HepG2 (cell line): ENCODE data around the gene ERLIN1. TPM values are rescaled to one million over a fixed set of nuclear protein-coding genes. Genes with fewer than 3 reads are reported as not detected.

Experiments used
- BHLHE40 ChIP-seq: IDR thresholded peaks from 2 replicates; pipeline ENCODE4 v1.6.1; 2011; ENCODE audit warnings: low read length, improper control_type of control experiment
- BORCS8-MEF2B ChIP-seq: sonication (generic); formaldehyde crosslinking; IDR thresholded peaks from 2 replicates; pipeline ENCODE4 v1.8.0; 2022; ENCODE audit warnings: mild to moderate bottlenecking, missing genetic modification reagents
- CREB1 ChIP-seq, 2 experiments: fragments of 450-650 bp in 1 of 2; IDR thresholded peaks; 2 replicates each; pipeline ENCODE4 v1.6.1; 2016 to 2017; ENCODE audit warnings: control low read depth in 1 of 2, mild to moderate bottlenecking in 1 of 2, missing compliant biosample characterization in 1 of 2, missing genetic modification characterization in 1 of 2
- HNF4G ChIP-seq, 2 experiments: sonication (generic) in 1 of 2; formaldehyde crosslinking in 1 of 2; IDR thresholded peaks; 2 replicates each; pipeline versions ENCODE4 v1.4.0 to v1.6.1; 2011 to 2020; ENCODE audit warnings: borderline replicate concordance in 2 of 2, low read depth in 2 of 2, mild to moderate bottlenecking in 2 of 2, low read length in 1 of 2, missing genetic modification reagents in 1 of 2, moderate library complexity in 1 of 2
- MIER2 ChIP-seq: IDR thresholded peaks from 2 replicates; pipeline ENCODE4 v1.6.1; 2016; ENCODE audit warnings: missing biosample characterization, missing genetic modification reagents
- REPIN1 ChIP-seq: sonication (generic); formaldehyde crosslinking; IDR thresholded peaks from 2 replicates; pipeline ENCODE4 v1.8.0; 2022; ENCODE audit warnings: missing genetic modification reagents, low read depth, mild to moderate bottlenecking, borderline replicate concordance
- RXRB ChIP-seq: IDR thresholded peaks from 2 replicates; pipeline ENCODE4 v1.6.1; 2016; ENCODE audit warnings: borderline replicate concordance, missing genetic modification reagents, missing compliant biosample characterization
- SMAD1 ChIP-seq: sonication (generic); formaldehyde crosslinking; IDR thresholded peaks from 2 replicates; pipeline ENCODE4 v1.4.0; 2020; ENCODE audit warnings: missing genetic modification reagents, low read depth, mild to moderate bottlenecking, borderline replicate concordance
- SMAD3 ChIP-seq: sonication (generic); formaldehyde crosslinking; IDR thresholded peaks from 2 replicates; pipeline ENCODE4 v1.4.0; 2020; ENCODE audit warnings: missing genetic modification reagents
- TAF15 ChIP-seq: fragments of 200-400 bp; formaldehyde crosslinking; IDR thresholded peaks from one replicate; pipeline ENCODE4 v1.6.1; 2018; ENCODE audit warnings: mild to moderate bottlenecking, low read depth, low read length; ENCODE audit not compliant: poor library complexity, severe bottlenecking
- ZFX ChIP-seq: sonication (generic); formaldehyde crosslinking; IDR thresholded peaks from 2 replicates; pipeline ENCODE4 v1.4.0; 2020; ENCODE audit warnings: mild to moderate bottlenecking, low read depth, missing genetic modification reagents, moderate library complexity
- ZNF160 ChIP-seq: sonication (generic); formaldehyde crosslinking; IDR thresholded peaks from 2 replicates; pipeline ENCODE4 v1.8.0; 2022; ENCODE audit warnings: mild to moderate bottlenecking, inconsistent platforms, missing genetic modification reagents
- polyA plus RNA-seq, 8 experiments: library from polyadenylated mRNA; depleted of rRNA in 3 of 8; stranded (reverse) in 7 of 8; unstranded in 1 of 8; fragments of >200 nt; fragmentation: Illumina TruSeq in 4 of 8; extraction: Trizol in 4 of 8; gene quantifications; 2 replicates each; pipeline versions ENCODE4 v1.2.1 to v1.2.3, GENCODE V29; 2011 to 2016; ENCODE audit warnings: low read depth in 4 of 8, missing spikeins in 1 of 8, mixed read lengths in 1 of 8; ENCODE audit not compliant: insufficient read depth in 1 of 8
- total RNA-seq, 5 experiments: library from RNA; depleted of rRNA; stranded (reverse); fragments of >200 nt; fragmentation: Illumina TruSeq; extraction: Trizol; gene quantifications; 2 replicates each; pipeline ENCODE4 v1.2.3, GENCODE V29; 2016; ENCODE audit warnings: low read depth in 1 of 5
- TF ChIP-seq, protein P1 (sequence below): sonication (generic); formaldehyde crosslinking; IDR thresholded peaks from 2 replicates; pipeline ENCODE4 v1.8.1; 2023; ENCODE audit warnings: mild to moderate bottlenecking, inconsistent platforms, moderate library complexity, missing genetic modification reagents, borderline replicate concordance
- TF ChIP-seq, protein P2 (sequence below): sonication (generic); formaldehyde crosslinking; conservative IDR thresholded peaks from 2 replicates; pipeline ENCODE4 v1.5.0; 2020; ENCODE audit warnings: missing genetic modification reagents
- TF ChIP-seq, protein P3 (sequence below): sonication (generic); formaldehyde crosslinking; IDR thresholded peaks from 2 replicates; pipeline ENCODE4 v1.8.1; 2023; ENCODE audit warnings: mild to moderate bottlenecking, missing genetic modification reagents
- TF ChIP-seq, protein P4 (sequence below): sonication (generic); formaldehyde crosslinking; IDR thresholded peaks from 2 replicates; pipeline ENCODE4 v1.5.1; 2020; ENCODE audit warnings: missing genetic modification reagents, mild to moderate bottlenecking, borderline replicate concordance

Gene ERLIN1
- total and polyA plus RNA-seq, 2 of the 13 experiments (the other 11 are each of a cell fraction or from before 2014, with no cell fraction given) = 56.8 to 69.3 TPM

DNA sequence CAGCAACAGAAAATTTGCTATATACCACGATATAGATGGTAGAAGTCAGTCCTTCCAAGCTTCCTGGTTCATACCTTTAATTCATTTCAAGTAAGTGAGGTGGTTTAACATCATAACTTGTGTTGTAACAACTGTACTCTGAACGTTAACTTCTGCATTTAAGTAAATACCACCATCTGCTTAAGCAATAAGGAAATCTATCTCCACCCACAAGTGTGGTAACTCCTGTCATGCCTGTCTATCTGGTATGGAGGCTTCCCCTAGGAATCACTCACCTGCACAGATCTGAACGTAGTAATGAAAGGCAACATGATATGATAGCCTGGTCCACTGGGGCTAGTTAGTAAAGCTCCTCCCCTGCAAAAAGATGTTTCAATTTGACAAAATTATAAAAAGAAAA is 2.3 kb downstream of the ERLIN1 start (continued):
- TF ChIP-seq, protein P1, sequence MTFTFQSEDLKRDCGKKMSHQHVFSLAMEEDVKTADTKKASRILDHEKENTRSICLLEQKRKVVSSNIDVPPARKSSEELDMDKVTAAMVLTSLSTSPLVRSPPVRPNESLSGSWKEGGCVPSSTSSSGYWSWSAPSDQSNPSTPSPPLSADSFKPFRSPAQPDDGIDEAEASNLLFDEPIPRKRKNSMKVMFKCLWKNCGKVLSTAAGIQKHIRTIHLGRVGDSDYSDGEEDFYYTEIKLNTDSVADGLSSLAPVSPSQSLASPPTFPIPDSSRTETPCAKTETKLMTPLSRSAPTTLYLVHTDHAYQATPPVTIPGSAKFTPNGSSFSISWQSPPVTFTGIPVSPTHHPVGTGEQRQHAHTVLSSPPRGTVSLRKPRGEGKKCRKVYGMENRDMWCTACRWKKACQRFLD (CRISPR knock-in tag) = no peak
- no peak for TF ChIP-seq BORCS8-MEF2B
- TF ChIP-seq BHLHE40 = 0 out of 2 replicates have a peak, but pooled peaks have one; percentile 4
- TF ChIP-seq ZFX (CRISPR knock-in tag) = no peak
- TF ChIP-seq, protein P2, sequence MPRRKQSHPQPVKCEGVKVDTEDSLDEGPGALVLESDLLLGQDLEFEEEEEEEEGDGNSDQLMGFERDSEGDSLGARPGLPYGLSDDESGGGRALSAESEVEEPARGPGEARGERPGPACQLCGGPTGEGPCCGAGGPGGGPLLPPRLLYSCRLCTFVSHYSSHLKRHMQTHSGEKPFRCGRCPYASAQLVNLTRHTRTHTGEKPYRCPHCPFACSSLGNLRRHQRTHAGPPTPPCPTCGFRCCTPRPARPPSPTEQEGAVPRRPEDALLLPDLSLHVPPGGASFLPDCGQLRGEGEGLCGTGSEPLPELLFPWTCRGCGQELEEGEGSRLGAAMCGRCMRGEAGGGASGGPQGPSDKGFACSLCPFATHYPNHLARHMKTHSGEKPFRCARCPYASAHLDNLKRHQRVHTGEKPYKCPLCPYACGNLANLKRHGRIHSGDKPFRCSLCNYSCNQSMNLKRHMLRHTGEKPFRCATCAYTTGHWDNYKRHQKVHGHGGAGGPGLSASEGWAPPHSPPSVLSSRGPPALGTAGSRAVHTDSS (CRISPR knock-in tag) = no peak
- TF ChIP-seq HNF4G (IDR thresholded peaks at IDR 0.05; ENCODE audit: borderline replicate concordance, low read depth, low read length) = peak; percentile 40; the same call in 1 of the 2 replicates
- no peak for TF ChIP-seq HNF4G (CRISPR knock-in tag; IDR thresholded peaks at IDR 0.05; ENCODE audit: borderline replicate concordance, low read depth)
- TF ChIP-seq RXRB (CRISPR knock-in tag) = peak; percentile 27; the same call in 1 of the 2 replicates
- 0 out of 2 replicates have a peak, but pooled peaks have one; percentile 61 for TF ChIP-seq SMAD3 (CRISPR knock-in tag)
- TF ChIP-seq, protein P3, sequence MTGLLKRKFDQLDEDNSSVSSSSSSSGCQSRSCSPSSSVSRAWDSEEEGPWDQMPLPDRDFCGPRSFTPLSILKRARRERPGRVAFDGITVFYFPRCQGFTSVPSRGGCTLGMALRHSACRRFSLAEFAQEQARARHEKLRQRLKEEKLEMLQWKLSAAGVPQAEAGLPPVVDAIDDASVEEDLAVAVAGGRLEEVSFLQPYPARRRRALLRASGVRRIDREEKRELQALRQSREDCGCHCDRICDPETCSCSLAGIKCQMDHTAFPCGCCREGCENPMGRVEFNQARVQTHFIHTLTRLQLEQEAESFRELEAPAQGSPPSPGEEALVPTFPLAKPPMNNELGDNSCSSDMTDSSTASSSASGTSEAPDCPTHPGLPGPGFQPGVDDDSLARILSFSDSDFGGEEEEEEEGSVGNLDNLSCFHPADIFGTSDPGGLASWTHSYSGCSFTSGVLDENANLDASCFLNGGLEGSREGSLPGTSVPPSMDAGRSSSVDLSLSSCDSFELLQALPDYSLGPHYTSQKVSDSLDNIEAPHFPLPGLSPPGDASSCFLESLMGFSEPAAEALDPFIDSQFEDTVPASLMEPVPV (CRISPR knock-in tag) = no peak
- no peak for TF ChIP-seq MIER2 (CRISPR knock-in tag)
- no peak for TF ChIP-seq TAF15
- TF ChIP-seq CREB1 (IDR thresholded peaks at IDR 0.05) = no peak
- peak; percentile 40; the same call in 1 of the 2 replicates for TF ChIP-seq CREB1 (CRISPR knock-in tag; IDR thresholded peaks at IDR 0.05)
- 0 out of 2 replicates have a peak, but pooled peaks have one; percentile 47 for TF ChIP-seq REPIN1
- TF ChIP-seq, protein P4, sequence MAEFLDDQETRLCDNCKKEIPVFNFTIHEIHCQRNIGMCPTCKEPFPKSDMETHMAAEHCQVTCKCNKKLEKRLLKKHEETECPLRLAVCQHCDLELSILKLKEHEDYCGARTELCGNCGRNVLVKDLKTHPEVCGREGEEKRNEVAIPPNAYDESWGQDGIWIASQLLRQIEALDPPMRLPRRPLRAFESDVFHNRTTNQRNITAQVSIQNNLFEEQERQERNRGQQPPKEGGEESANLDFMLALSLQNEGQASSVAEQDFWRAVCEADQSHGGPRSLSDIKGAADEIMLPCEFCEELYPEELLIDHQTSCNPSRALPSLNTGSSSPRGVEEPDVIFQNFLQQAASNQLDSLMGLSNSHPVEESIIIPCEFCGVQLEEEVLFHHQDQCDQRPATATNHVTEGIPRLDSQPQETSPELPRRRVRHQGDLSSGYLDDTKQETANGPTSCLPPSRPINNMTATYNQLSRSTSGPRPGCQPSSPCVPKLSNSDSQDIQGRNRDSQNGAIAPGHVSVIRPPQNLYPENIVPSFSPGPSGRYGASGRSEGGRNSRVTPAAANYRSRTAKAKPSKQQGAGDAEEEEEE (CRISPR knock-in tag) = no peak
- TF ChIP-seq SMAD1 (CRISPR knock-in tag) = no peak
- TF ChIP-seq ZNF160 = no peak
- TF ChIP-seq, all 625 proteins: peak for 63
